Progenitor cell of endocrine pancreas (in vitro differentiated cells): ENCODE results near the gene DCDC2. TPM values are rescaled to one million over a fixed set of nuclear protein-coding genes. Genes with fewer than 3 reads are reported as not detected.

Experiments
- DNase-seq: peaks from one replicate; pipeline ENCODE4 v3.0.0; 2021; ENCODE audit warnings: low spot score; ENCODE audit not compliant: unreplicated experiment
- H3K27ac Mint-ChIP-seq: 2 replicates; pipeline ENCODE4 v1.8.0; 2021; ENCODE audit warnings: mild to moderate bottlenecking, moderate library complexity, mixed read lengths
- H3K27me3 Mint-ChIP-seq: 2 replicates; pipeline ENCODE4 v1.8.0; 2021; ENCODE audit warnings: mixed read lengths
- H3K36me3 Mint-ChIP-seq: 2 replicates; pipeline ENCODE4 v1.8.0; 2022; ENCODE audit warnings: mixed read lengths; ENCODE audit not compliant: insufficient read depth
- H3K4me1 Mint-ChIP-seq: 2 replicates; pipeline ENCODE4 v1.8.0; 2021; ENCODE audit warnings: low read depth, mixed read lengths
- H3K4me3 Mint-ChIP-seq: 2 replicates; pipeline ENCODE4 v1.8.0; 2021; ENCODE audit warnings: low read depth, mild to moderate bottlenecking, moderate library complexity, mixed read lengths
- H3K9me3 Mint-ChIP-seq: 2 replicates; pipeline ENCODE4 v1.8.0; 2021; ENCODE audit warnings: low read depth, mixed read lengths
- total RNA-seq: library from RNA; stranded (reverse); gene quantifications from 2 replicates; pipeline ENCODE4 v1.2.1, GENCODE V29; 2021
- TF ChIP-seq, protein P1 (sequence below): fragments of 200-600 bp; sonication (generic); IDR thresholded peaks from one replicate; pipeline ENCODE4 v1.5.0; 2021; ENCODE audit warnings: antibody characterized with exemption, mild to moderate bottlenecking; ENCODE audit not compliant: unreplicated experiment

The DCDC2 gene
- total RNA-seq, 1 donor from 2014 or later: 22.2 TPM

DNA sequence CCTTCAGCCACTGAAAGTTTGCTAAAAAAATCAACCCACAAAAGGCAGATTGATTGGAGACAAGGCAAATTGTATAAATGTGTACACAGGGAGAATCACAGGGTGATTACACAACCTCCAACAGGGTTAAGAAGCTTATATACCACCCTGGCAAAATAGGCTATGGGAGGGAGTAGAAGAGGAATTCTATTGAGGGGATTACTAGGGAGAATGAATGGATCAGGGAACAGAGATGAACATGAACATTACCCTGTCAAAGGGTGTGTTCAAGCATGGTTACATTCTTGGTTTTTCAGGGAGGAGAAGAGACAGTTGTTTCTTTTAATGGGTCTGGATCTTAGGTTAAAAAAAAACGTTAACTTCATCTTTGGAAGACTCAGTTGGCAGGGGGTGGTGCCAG is 39.8 kb upstream of the DCDC2 start:
- H3K27me3 Mint-ChIP-seq: no peaks in the 10 kb centered on the region
- H3K4me3 Mint-ChIP-seq: no peak overlapping the region
- peaks cover 31% of the 10 kb centered on the region for H3K4me1 Mint-ChIP-seq
- H3K36me3 Mint-ChIP-seq: no peaks in the 10 kb centered on the region
- TF ChIP-seq, protein P1, sequence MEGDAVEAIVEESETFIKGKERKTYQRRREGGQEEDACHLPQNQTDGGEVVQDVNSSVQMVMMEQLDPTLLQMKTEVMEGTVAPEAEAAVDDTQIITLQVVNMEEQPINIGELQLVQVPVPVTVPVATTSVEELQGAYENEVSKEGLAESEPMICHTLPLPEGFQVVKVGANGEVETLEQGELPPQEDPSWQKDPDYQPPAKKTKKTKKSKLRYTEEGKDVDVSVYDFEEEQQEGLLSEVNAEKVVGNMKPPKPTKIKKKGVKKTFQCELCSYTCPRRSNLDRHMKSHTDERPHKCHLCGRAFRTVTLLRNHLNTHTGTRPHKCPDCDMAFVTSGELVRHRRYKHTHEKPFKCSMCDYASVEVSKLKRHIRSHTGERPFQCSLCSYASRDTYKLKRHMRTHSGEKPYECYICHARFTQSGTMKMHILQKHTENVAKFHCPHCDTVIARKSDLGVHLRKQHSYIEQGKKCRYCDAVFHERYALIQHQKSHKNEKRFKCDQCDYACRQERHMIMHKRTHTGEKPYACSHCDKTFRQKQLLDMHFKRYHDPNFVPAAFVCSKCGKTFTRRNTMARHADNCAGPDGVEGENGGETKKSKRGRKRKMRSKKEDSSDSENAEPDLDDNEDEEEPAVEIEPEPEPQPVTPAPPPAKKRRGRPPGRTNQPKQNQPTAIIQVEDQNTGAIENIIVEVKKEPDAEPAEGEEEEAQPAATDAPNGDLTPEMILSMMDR: no peak
- H3K27ac Mint-ChIP-seq: no peak overlapping the region
- no peak for DNase-seq
- peaks cover 17% of the 10 kb centered on the region for H3K9me3 Mint-ChIP-seq

DNA sequence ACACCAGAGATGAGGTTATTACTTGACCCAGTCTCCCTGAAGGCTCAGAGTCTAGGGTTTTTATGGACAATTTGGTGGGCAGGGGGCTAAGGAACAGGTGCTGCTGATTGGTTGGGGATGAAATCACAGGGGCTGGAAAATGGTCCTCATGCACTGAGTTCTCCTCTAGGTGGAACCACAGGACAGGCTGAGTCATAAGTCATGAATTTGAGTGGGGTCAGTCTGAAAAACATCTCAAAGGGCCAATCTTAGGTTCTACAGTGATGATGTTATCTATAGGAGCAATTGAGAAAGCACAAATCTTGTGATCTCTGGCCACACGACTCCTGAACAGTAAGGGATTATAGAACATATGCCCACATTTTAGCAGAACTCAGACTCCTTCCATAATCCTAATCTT is 39.0 kb upstream of the DCDC2 start:
- H3K27me3 Mint-ChIP-seq: no peaks in the 10 kb centered on the region

DNA sequence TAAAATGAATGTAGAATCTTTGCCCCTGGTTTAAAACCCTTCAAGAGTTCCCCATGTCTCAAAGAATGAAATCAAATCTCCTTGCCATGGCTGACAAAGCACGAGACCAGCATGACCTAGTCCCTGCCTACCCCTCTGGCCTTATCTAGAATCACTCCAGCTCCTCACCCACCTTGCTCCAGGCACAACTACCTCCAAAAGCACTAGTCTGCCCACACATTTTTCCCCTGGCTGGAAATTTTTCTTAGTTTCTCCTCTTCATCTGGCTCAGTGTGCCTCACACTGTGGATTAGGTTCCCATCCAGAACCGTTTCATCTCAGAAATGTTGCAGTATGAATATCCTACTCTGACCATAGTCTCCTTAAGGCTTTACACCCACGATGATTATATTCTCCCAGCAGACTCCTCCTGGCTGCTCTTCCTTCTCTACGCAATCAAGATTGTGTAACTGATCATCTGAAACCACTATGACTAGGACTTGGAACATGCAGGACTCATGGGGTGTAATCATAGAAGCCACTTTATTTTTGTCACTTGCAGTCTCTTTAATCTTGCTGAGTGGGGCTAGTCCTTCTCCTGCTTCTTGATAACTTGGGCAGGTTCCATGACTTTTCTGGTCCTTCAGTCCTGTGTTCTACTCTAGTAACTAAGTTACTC is 37.0 kb upstream of the DCDC2 start:
- H3K4me1 Mint-ChIP-seq: peaks cover 8% of the 10 kb centered on the region
- no peaks in the 10 kb centered on the region for H3K36me3 Mint-ChIP-seq
- H3K27ac Mint-ChIP-seq: no peak overlapping the region
- peaks cover 17% of the 10 kb centered on the region for H3K9me3 Mint-ChIP-seq
- no peak for DNase-seq
- TF ChIP-seq, protein P1: no peak
- H3K27me3 Mint-ChIP-seq: no peaks in the 10 kb centered on the region
- no peak overlapping the region for H3K4me3 Mint-ChIP-seq

More for the DNA sequence above, 39.0 kb upstream of the DCDC2 start:
- Mint-ChIP-seq H3K9me3 (peaks cover 17% of the 10 kb centered on the region), H3K4me1 (peaks cover 23% of the 10 kb centered on the region), H3K4me3 (no peak overlapping the region), H3K27ac (no peak overlapping the region), H3K36me3 (no peaks in the 10 kb centered on the region)
- no peak for DNase-seq
- TF ChIP-seq, protein P1: no peak

DNA sequence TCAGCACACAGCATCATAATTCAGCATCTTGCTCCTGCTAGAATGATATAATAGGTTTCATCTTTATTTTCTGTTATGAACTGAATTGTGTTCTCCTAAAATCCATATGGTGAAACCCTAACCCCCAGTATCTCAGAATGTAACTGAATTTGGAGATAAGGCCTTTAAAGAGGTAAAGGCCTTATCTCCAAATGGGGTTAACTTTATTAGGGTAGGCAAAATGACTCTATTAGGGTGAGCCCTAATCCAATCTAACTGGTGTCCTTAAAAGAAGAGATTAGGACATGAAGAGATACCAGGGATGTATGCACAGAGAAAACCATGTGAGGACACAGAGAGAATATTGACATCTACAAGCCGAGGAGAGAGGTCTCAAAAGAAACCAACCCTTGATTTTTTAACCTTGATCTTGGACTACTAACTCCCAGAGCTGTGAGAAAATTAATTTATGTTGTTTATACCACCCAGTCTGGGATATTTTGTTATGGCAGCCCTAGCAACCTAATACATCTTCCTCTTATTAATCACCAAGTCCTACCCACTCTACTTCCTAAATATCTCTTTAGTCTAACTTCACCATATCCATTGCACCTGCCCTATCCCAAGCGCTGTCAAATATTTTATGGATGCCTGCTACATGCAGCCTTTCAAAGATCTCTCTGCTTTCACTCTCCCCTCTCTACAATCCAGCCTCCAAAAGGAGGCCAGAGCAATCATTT is 36.4 kb upstream of the DCDC2 start:
- Mint-ChIP-seq H3K4me3 (no peak overlapping the region), H3K27ac (no peak overlapping the region), H3K9me3 (peaks cover 17% of the 10 kb centered on the region), H3K36me3 (no peaks in the 10 kb centered on the region), H3K4me1 (peaks cover 2% of the 10 kb centered on the region), H3K27me3 (no peaks in the 10 kb centered on the region)
- DNase-seq: no peak
- TF ChIP-seq, protein P1: no peak

DNA sequence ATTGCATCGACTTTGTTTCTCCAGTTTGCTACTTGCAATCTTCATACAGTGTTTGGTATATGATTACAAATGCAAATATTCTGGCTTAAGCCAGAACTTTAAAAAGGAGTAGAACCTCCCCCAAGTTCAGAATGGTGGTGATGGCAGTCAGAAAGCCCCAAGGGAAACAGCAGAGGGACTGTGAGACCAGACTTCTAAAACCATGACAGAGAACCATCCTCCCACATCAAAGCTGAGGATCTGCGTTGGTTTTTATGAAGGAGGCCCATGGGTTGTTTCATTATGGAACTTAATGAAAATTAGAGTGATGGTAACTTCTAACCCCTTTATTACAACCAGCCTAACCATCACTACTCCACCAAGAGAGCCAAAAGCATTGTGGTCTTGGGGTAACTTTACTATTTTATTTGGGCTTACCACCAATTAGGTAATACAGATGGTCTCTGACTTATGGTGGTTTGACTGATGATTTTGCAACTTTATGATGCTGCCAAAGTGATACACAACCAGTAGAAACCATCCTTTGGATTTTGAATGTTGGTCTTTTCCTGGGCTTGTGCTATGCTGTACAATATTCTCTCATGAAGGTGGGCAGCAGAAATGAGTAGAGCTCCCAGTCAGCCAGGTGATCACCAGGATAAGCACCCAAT is 34.0 kb upstream of the DCDC2 start:
- Mint-ChIP-seq H3K27ac (no peak overlapping the region), H3K4me3 (no peak overlapping the region), H3K36me3 (no peaks in the 10 kb centered on the region), H3K27me3 (no peaks in the 10 kb centered on the region), H3K9me3 (peaks cover 9% of the 10 kb centered on the region), H3K4me1 (no peaks in the 10 kb centered on the region)
- TF ChIP-seq, protein P1: no peak
- DNase-seq: no peak
